Left ventricle myocardium inferior (tissue), 1 donor: ENCODE data around the gene TAOK3. TPM values are rescaled to one million over a fixed set of nuclear protein-coding genes. Genes with fewer than 3 reads are reported as not detected.
"Not testable (repeated sequence)": the region's sequence is repeated elsewhere in the genome, so short reads cannot be mapped to it uniquely, and the experiment has no call there.

Source experiments
- DNase-seq: peaks from one replicate; pipeline ENCODE4 v3.0.0-alpha.2; 2020
- H3K27ac ChIP-seq: fragments of 200-600 bp; replicated peaks from 2 replicates; pipeline ENCODE4 v1.8.0; 2021
- H3K27me3 ChIP-seq: fragments of 200-600 bp; 2 replicates; pipeline ENCODE4 v1.8.0; 2021; ENCODE audit warnings: low read depth
- H3K36me3 ChIP-seq: fragments of 200-600 bp; 2 replicates; pipeline ENCODE4 v1.8.0; 2021
- H3K4me1 ChIP-seq: fragments of 200-600 bp; 2 replicates; pipeline ENCODE4 v1.8.0; 2021
- H3K4me3 ChIP-seq: fragments of 200-600 bp; 2 replicates; pipeline ENCODE4 v1.8.0; 2021; ENCODE audit warnings: mild to moderate bottlenecking, moderate library complexity
- H3K9me3 ChIP-seq: fragments of 200-600 bp; replicated peaks from 2 replicates; pipeline ENCODE4 v1.8.0; 2021
- CTCF ChIP-seq: fragments of 200-600 bp; IDR thresholded peaks from 2 replicates; pipeline ENCODE4 v1.8.0; 2021; ENCODE audit warnings: antibody characterized with exemption, mild to moderate bottlenecking, borderline replicate concordance
- intact Hi-C: fragments of 100-400 bp; cut with micrococcal nuclease; formaldehyde crosslinking; loops from one replicate; pipeline ENCODE4 v1.11.0; 2022
- total RNA-seq: library from RNA; stranded (reverse); fragmentation: NEBNext Ultra II Directional; extraction: Animal tissue kit (Norgen Biotek cat#: 25700); gene quantifications from one replicate; pipeline ENCODE4 v1.2.1, GENCODE V29; 2021
- donor health status: DM: no; HTN: yes; CAD: no; lungs with severe emphysema.

Gene TAOK3
- total RNA-seq, 1 donor from 2014 or later: 21.4 TPM

- no peaks in the 10 kb centered on the region for H3K9me3 ChIP-seq
- no peak overlapping the region for H3K27ac ChIP-seq
- peaks cover 6% of the 10 kb centered on the region for H3K36me3 ChIP-seq
- no peaks in the 10 kb centered on the region for H3K4me1 ChIP-seq
- no peak overlapping the region for H3K4me3 ChIP-seq
- H3K27me3 ChIP-seq: no peaks in the 10 kb centered on the region
- DNase-seq: no peak
- no peak for TF ChIP-seq CTCF
- intact Hi-C loops: no loop called here
These were observed 123.2 kb downstream of the TAOK3 start for GRCh38 chr12:118249547-118249946.

GRCh38 chr12:118245886-118246285 lies 126.8 kb downstream of the TAOK3 start:
- DNase-seq, H3K27ac ChIP-seq, H3K27me3 ChIP-seq, intact Hi-C loops, H3K9me3 ChIP-seq, H3K4me1 ChIP-seq, H3K4me3 ChIP-seq: not testable (repeated sequence)
- peaks cover 26% of the 10 kb centered on the region for H3K36me3 ChIP-seq

GRCh38 chr12:118238888-118239287 lies 133.8 kb downstream of the TAOK3 start:
- H3K36me3 ChIP-seq: peaks cover 58% of the 10 kb centered on the region
- intact Hi-C loops: no loop called here
- no peak overlapping the region for H3K4me3 ChIP-seq

DNA sequence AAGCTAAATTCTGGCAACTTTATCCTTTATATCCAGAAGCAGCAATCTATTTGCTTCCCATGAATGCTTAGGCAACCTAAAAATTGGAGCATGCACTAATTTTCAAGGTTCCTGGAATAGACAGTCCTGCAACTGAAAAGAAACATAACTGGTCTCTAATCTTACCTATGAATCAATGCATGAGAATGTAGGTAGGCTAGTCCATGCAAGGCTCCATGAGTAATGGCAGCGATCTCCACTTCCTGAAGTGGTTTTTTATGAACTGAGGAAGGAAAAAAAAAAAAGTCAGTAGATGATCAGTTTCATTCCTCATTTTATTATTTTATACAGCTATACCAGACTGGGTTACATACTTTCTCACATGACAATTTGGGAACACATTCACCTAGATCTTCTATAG lies 134.8 kb downstream of the TAOK3 start:
- intact Hi-C loops: no loop called here
- DNase-seq: no peak
- no peaks in the 10 kb centered on the region for H3K4me1 ChIP-seq
- H3K9me3 ChIP-seq: no peaks in the 10 kb centered on the region
- peaks cover 56% of the 10 kb centered on the region for H3K36me3 ChIP-seq
- no peak overlapping the region for H3K27ac ChIP-seq
- no peak overlapping the region for H3K4me3 ChIP-seq
- no peaks in the 10 kb centered on the region for H3K27me3 ChIP-seq
- no peak for TF ChIP-seq CTCF

More at GRCh38 chr12:118238888-118239287, 133.8 kb downstream of the TAOK3 start:
- no peak for TF ChIP-seq CTCF
- Histone ChIP-seq H3K9me3 (no peaks in the 10 kb centered on the region), H3K27ac (no peak overlapping the region), H3K27me3 (no peaks in the 10 kb centered on the region), H3K4me1 (no peaks in the 10 kb centered on the region)
- no peak for DNase-seq

- peaks cover 50% of the 10 kb centered on the region for H3K36me3 ChIP-seq
- H3K27me3 ChIP-seq: no peaks in the 10 kb centered on the region
- no peaks in the 10 kb centered on the region for H3K9me3 ChIP-seq
- no peak overlapping the region for H3K27ac ChIP-seq
- no peak for TF ChIP-seq CTCF
- intact Hi-C loops: no loop called here
- no peaks in the 10 kb centered on the region for H3K4me1 ChIP-seq
- H3K4me3 ChIP-seq: no peak overlapping the region
- DNase-seq: no peak
These were observed 135.5 kb downstream of the TAOK3 start for GRCh38 chr12:118237052-118237665.

DNA sequence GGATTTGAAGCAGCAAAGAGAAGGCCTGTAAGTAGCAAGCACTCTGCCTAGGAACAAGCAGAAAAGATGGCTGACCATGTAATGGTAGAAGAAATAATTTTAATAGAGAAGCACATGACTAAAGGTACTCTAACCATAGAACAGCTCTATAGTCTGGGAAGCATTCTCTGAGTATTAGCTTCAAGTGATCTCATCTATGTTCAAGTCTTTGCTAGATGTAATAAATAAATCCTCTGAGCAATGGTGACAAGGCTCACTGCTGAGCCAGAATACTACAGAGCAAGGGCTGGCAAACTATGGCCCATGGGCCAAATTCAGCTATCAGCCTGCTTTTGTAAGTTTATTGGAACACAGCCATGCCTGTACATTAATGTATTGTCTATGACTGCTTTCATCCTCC lies 152.0 kb downstream of the TAOK3 start:
- H3K36me3 ChIP-seq: peaks cover 29% of the 10 kb centered on the region
- H3K4me1 ChIP-seq: no peaks in the 10 kb centered on the region
- DNase-seq: no peak
- no peak for TF ChIP-seq CTCF
- H3K27me3 ChIP-seq: no peaks in the 10 kb centered on the region
- H3K27ac ChIP-seq: no peak overlapping the region
- H3K9me3 ChIP-seq: no peaks in the 10 kb centered on the region
- no peak overlapping the region for H3K4me3 ChIP-seq
- intact Hi-C loops: no loop called here
